Stimulated activated CD8-positive, alpha-beta memory T cell treated with anti-CD3 and anti-CD28 coated beads, Interleukin-4, amount 100 ng/mL, for 1 hour (primary cell): ENCODE measurements around the gene SMIM36.
"Not testable (repeated sequence)": the region's sequence is repeated elsewhere in the genome, so short reads cannot be mapped to it uniquely, and the experiment has no call there.

Experiments
- DNase-seq, 2 donors: peaks; one replicate each; pipeline ENCODE4 v3.0.0-alpha.2; 2020; ENCODE audit warnings: low read depth in 2 of 2, low spot score in 1 of 2

SMIM36 gene

GRCh38 chr17:55436224-55437158 is 74.8 kb downstream of the SMIM36 start:
- DNase-seq: no peak

- DNase-seq: no peak
These were observed 75.8 kb downstream of the SMIM36 start for GRCh38 chr17:55435408-55435807.

- DNase-seq: no peak
These were observed 76.5 kb downstream of the SMIM36 start for GRCh38 chr17:55434721-55435120.

- DNase-seq: no peak
These were observed 77.4 kb downstream of the SMIM36 start for GRCh38 chr17:55433629-55434422.

GRCh38 chr17:55433029-55433628 is 78.1 kb downstream of the SMIM36 start:
- no peak for DNase-seq

GRCh38 chr17:55432358-55433028 is 78.8 kb downstream of the SMIM36 start:
- no peak for DNase-seq

- DNase-seq: not testable (repeated sequence)
These were observed 79.3 kb downstream of the SMIM36 start for GRCh38 chr17:55431914-55432313.

GRCh38 chr17:55430541-55431288 is 80.5 kb downstream of the SMIM36 start:
- no peak for DNase-seq

GRCh38 chr17:55427587-55427882 is 83.7 kb downstream of the SMIM36 start:
- DNase-seq: no peak

- DNase-seq: no peak
These were observed 84.2 kb downstream of the SMIM36 start for GRCh38 chr17:55426851-55427586.

GRCh38 chr17:55424893-55425540 is 86.2 kb downstream of the SMIM36 start:
- DNase-seq: no peak

- no peak for DNase-seq
These were observed 87.7 kb downstream of the SMIM36 start for GRCh38 chr17:55423535-55423934.

- not testable (repeated sequence) for DNase-seq
These were observed 88.5 kb downstream of the SMIM36 start for GRCh38 chr17:55422828-55423164.

- no peak for DNase-seq
These were observed 89.9 kb downstream of the SMIM36 start, which contains the start of gene MMD for GRCh38 chr17:55421179-55421934. MMD (minus strand) TSS chr17:55421835; CDS start chr17:55421695, 140 bp downstream.

GRCh38 chr17:55420776-55421178 is 90.5 kb downstream of the SMIM36 start:
- no peak for DNase-seq

GRCh38 chr17:55420067-55420775 is 91.0 kb downstream of the SMIM36 start:
- no peak for DNase-seq

- no peak for DNase-seq
These were observed 92.6 kb downstream of the SMIM36 start for GRCh38 chr17:55418369-55419268.
